GM06990 (cell line): ENCODE results near the gene MN1.

Source experiments
- DNase-seq: peaks from one replicate; pipeline ENCODE4 v3.0.0-alpha.2; 2011; ENCODE audit not compliant: insufficient read length; ENCODE audit errors: extremely low read depth
- H3K27me3 ChIP-seq: replicated peaks from 2 replicates; pipeline ENCODE4 v1.6.0; 2011; ENCODE audit warnings: low read length; ENCODE audit not compliant: control insufficient read depth, insufficient read depth
- H3K36me3 ChIP-seq: 2 replicates; pipeline ENCODE4 v1.5.1; 2011; ENCODE audit warnings: low read length; ENCODE audit not compliant: control insufficient read depth, insufficient read depth
- H3K4me3 ChIP-seq: replicated peaks from 2 replicates; pipeline ENCODE4 v1.5.1; 2011; ENCODE audit warnings: low read depth, mild to moderate bottlenecking, control low read depth, low read length
- TF ChIP-seq, protein P1 (sequence below): IDR thresholded peaks from 2 replicates; pipeline ENCODE4 v1.5.1; 2011; ENCODE audit warnings: low read length, control low read depth, mild to moderate bottlenecking, inconsistent platforms; ENCODE audit not compliant: insufficient read depth, poor library complexity, severe bottlenecking

Gene MN1

DNA sequence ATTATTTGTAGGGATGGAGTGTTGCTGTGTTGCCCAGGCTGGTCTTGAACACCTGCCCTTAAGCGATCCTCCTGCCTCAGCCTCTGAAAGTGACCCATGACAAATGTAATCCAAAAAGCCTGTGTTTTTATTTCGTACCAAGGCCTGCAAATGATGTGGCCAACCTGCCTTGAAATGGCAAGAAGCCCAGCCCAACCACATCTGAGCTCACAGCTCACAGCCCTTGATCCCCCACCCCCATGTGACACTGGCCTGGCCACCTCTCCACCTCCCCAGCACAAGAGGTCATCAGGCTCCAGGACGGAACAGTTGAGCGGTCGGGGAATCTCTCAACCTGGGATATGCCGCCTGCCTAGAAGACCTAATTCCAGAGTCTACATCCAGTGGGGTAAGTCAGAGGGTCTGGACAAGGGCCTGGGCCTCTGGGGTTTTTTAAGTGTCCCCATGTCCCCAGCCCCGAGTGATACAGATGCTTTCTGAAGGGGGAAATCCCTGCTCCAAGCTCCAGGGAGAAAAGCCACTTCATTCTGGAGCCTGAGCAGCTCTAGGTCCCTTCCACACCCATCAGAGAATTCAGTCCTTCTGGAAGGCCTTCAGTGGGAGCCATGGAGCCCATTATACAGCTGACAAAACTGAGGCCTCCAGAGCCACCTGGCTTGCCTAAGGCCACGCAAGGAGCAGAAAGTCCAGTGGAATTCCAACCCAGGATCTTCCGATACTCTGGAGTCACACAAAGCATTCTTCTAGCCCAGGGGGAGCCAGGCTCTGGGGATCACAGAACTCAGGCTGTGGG, 70.7 kb downstream of the MN1 start:
- no peaks in the 10 kb centered on the region for H3K27me3 ChIP-seq
- DNase-seq, result no peak
- H3K36me3 ChIP-seq, result no peaks in the 10 kb centered on the region
- H3K4me3 ChIP-seq, result no peak overlapping the region
- TF ChIP-seq, protein P1, sequence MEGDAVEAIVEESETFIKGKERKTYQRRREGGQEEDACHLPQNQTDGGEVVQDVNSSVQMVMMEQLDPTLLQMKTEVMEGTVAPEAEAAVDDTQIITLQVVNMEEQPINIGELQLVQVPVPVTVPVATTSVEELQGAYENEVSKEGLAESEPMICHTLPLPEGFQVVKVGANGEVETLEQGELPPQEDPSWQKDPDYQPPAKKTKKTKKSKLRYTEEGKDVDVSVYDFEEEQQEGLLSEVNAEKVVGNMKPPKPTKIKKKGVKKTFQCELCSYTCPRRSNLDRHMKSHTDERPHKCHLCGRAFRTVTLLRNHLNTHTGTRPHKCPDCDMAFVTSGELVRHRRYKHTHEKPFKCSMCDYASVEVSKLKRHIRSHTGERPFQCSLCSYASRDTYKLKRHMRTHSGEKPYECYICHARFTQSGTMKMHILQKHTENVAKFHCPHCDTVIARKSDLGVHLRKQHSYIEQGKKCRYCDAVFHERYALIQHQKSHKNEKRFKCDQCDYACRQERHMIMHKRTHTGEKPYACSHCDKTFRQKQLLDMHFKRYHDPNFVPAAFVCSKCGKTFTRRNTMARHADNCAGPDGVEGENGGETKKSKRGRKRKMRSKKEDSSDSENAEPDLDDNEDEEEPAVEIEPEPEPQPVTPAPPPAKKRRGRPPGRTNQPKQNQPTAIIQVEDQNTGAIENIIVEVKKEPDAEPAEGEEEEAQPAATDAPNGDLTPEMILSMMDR, result no peak

DNA sequence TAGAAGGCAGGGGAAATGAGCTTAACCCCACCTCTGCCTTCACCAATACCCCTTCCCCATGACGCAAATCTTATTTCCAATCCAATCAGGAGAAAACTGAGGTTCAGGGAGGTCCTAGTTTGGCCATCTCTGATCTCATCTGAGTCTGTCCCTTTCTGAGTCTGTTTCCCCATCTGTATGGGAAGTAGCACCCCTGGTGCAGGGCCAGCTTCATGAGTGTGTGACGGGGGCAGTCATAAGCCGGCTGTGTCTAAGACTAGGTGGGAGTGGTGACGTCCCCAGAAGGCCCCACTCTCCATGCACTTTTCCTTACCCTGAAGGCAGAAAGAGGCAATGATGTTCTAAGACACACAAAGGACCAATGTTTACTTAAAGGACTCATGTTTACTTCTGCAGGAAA, 72.3 kb downstream of the MN1 start:
- no peaks in the 10 kb centered on the region for H3K27me3 ChIP-seq
- H3K36me3 ChIP-seq, result no peaks in the 10 kb centered on the region
- no peak overlapping the region for H3K4me3 ChIP-seq
- DNase-seq, result no peak
- TF ChIP-seq, protein P1, result no peak

DNA sequence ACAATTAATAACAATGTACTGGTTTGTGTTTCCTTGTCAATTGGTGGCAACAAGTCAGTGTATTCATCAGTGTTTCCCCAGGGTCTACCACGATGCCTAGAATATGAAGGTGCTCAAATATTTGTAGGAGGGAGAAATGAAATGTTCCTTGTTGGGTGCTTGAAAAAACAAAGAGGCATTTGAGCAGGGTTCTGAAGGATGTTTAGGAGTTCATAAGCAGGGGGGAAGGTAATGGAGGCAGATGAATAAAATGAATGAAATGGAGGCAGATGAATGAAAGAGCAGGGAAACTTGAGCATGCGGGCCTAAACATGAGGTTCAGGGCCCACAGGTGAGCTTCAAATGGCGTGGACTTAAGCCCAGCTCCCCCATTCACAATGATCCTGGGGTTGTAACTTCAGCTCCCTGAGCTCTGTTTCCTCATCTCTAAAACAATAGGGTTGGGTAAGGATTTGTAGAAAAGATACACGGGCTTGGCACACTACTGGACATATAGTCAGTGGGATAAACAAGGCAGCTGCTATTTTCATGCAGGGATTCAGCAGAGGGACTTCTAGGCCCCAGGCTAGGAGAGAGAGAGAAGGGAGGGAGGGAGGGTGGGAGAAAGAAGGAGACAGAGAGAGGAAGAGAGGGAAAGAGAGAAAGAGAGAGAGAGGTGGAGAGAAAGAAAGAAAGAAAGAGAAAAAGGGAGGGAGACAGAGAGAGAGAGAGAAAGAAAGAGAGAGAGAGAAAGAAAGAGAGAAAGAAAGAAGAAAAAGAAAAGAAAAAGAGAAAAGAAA, 73.7 kb downstream of the MN1 start:
- H3K4me3 ChIP-seq, result no peak overlapping the region
- TF ChIP-seq, protein P1, result no peak
- H3K36me3 ChIP-seq, result no peaks in the 10 kb centered on the region
- H3K27me3 ChIP-seq, result no peaks in the 10 kb centered on the region
- DNase-seq, result no peak

DNA sequence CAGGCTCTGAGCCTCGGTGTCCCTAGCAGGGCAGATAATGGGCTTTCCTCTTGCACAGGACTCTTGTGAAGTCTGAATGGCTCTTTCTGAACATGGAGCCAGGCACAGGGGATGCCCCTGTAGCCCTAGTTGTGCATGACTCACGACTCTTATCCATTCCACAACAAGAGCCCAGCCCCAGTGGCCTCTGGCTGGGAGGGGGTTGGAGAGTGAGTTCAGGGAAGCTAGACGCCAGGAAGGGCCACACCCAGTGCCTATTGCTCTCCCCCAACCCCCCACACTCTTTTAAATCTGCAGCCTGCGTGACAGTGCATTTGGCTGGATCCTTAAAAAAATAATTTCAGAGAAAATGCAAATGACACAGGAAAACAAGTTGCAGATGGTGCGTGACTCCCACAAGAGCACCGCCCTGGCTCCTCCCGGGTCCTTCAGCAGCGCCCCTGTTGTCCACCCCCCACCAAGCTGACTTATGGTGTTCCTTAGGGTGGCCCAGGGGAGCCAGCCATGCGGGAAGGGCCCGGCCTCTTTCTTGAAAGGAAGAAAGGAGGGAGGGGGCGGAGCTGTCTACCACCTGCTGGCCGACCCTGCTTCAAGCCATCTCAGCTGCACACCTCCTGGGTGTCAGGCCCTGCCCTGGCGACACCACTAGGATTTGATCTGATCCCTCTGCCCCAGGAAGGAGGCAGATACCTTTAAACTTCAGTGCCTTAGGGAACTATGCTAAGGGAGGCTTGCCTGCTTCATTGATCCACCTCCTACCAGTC, 74.7 kb downstream of the MN1 start:
- no peaks in the 10 kb centered on the region for H3K27me3 ChIP-seq
- H3K36me3 ChIP-seq, result no peaks in the 10 kb centered on the region
- DNase-seq, result no peak
- no peak overlapping the region for H3K4me3 ChIP-seq
- TF ChIP-seq, protein P1, result no peak

DNA sequence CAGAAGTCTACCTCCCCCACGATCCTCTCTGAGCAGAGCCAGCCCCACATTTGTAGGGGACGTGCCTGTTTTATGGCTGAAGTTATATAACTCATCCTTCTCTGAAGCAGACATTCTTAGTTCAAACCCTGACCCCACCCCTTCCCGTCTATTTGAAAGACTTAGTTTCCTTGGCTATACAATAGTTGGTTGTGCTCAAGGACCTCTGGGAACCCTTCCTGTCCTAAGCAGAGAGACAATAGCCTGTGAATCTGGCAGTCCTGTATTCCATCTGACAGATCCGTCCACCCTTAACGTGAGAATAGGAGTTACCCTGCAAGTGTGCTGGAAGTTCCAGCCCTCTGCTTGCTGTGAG, 75.2 kb downstream of the MN1 start:
- Histone ChIP-seq H3K36me3 (no peaks in the 10 kb centered on the region), H3K4me3 (no peak overlapping the region), H3K27me3 (no peaks in the 10 kb centered on the region)
- DNase-seq, result no peak
- TF ChIP-seq, protein P1, result no peak
